ENCODE results near the gene LARP4.
"Not testable (repeated sequence)": the region's sequence is repeated elsewhere in the genome, so short reads cannot be mapped to it uniquely, and the experiment has no call there.

The LARP4 gene

GRCh38 chr12:50498119-50498518, 97.4 kb downstream of the LARP4 start:
- not testable (repeated sequence) for DNase-seq

GRCh38 chr12:50504798-50505674, 104.4 kb downstream of the LARP4 start, which contains the start of gene DIP2B:
Gene DIP2B (plus strand): TSS chr12:50504985. CDS start chr12:50505141, 156 bp downstream.
- peak; percentile 89 to 91 for DNase-seq

GRCh38 chr12:50505675-50506530, 105.2 kb downstream of the LARP4 start:
- peak; percentile 72 to 75 for DNase-seq

GRCh38 chr12:50506753-50507473, 106.2 kb downstream of the LARP4 start:
- no peak for DNase-seq

GRCh38 chr12:50507474-50507838, 106.8 kb downstream of the LARP4 start:
- DNase-seq: no peak

GRCh38 chr12:50507930-50508329, 107.2 kb downstream of the LARP4 start:
- DNase-seq: no peak

GRCh38 chr12:50508414-50508813, 107.7 kb downstream of the LARP4 start:
- DNase-seq: no peak

GRCh38 chr12:50508970-50509663, 108.4 kb downstream of the LARP4 start:
- DNase-seq: peak; percentile 54 to 68

GRCh38 chr12:50514526-50515276, 114.0 kb downstream of the LARP4 start:
- no peak for DNase-seq

- peak; percentile 46 to 57 for DNase-seq
Measured at GRCh38 chr12:50515587-50515986, 114.9 kb downstream of the LARP4 start.

GRCh38 chr12:50517421-50518048, 116.8 kb downstream of the LARP4 start:
- DNase-seq: peak; percentile 92 to 95

GRCh38 chr12:50518090-50518489, 117.4 kb downstream of the LARP4 start:
- no peak for DNase-seq

- DNase-seq: no peak
Measured at GRCh38 chr12:50519353-50519752, 118.7 kb downstream of the LARP4 start.

GRCh38 chr12:50520416-50521207, 119.9 kb downstream of the LARP4 start:
- no peak for DNase-seq

GRCh38 chr12:50521781-50522180, 121.1 kb downstream of the LARP4 start:
- not testable (repeated sequence) for DNase-seq

GRCh38 chr12:50523772-50524171, 123.1 kb downstream of the LARP4 start:
- DNase-seq: peak in 1 of 2 experiments; percentile 28

GRCh38 chr12:50524621-50525020, 123.9 kb downstream of the LARP4 start:
- peak in 1 of 2 experiments; percentile 19 for DNase-seq

GRCh38 chr12:50525422-50525821, 124.7 kb downstream of the LARP4 start:
- no peak for DNase-seq

- no peak for DNase-seq
Measured at GRCh38 chr12:50527359-50527726, 126.7 kb downstream of the LARP4 start.

GRCh38 chr12:50528800-50529199, 128.1 kb downstream of the LARP4 start:
- no peak for DNase-seq

Measured in Kasumi-1 (cell line).